Smooth muscle cell (in vitro differentiated cells): ENCODE data around the gene SSBP1. TPM values are rescaled to one million over a fixed set of nuclear protein-coding genes. Genes with fewer than 3 reads are reported as not detected.

ENCODE experiments used
- DNase-seq: peaks from one replicate; lab custom pipeline; 2025; ENCODE audit not compliant: unreplicated experiment; lab: John Stamatoyannopoulos, UW
- H2AFZ ChIP-seq: fragments of 200-600 bp; sonication (generic); 2 replicates; pipeline ENCODE4 v1.6.0; 2016; ENCODE audit warnings: antibody characterized with exemption, low read depth, mild to moderate bottlenecking
- H3F3A ChIP-seq: fragments of 200-600 bp; sonication (generic); 2 replicates; pipeline ENCODE4 v1.6.0; 2017; ENCODE audit warnings: antibody characterized with exemption, low read depth
- H3K27ac ChIP-seq: fragments of 200-600 bp; sonication (generic); 2 replicates; pipeline ENCODE4 v1.5.1; 2016; ENCODE audit warnings: low read depth, mild to moderate bottlenecking
- H3K27me3 ChIP-seq: fragments of 200-600 bp; sonication (generic); 2 replicates; pipeline ENCODE4 v1.6.1; 2016; ENCODE audit warnings: low read depth, mild to moderate bottlenecking
- H3K36me3 ChIP-seq: fragments of 200-600 bp; sonication (generic); 2 replicates; pipeline ENCODE4 v1.5.1; 2016; ENCODE audit warnings: low read depth
- H3K4me1 ChIP-seq: fragments of 200-600 bp; sonication (generic); 2 replicates; pipeline ENCODE4 v1.5.1; 2016; ENCODE audit warnings: low read depth
- H3K4me2 ChIP-seq: fragments of 200-600 bp; sonication (generic); 2 replicates; pipeline ENCODE4 v1.6.0; 2016; ENCODE audit warnings: mild to moderate bottlenecking
- H3K4me3 ChIP-seq: fragments of 200-600 bp; sonication (generic); 2 replicates; pipeline ENCODE4 v1.5.1; 2016; ENCODE audit warnings: mild to moderate bottlenecking
- H3K79me2 ChIP-seq: fragments of 200-600 bp; sonication (generic); 2 replicates; pipeline ENCODE4 v1.6.0; 2016; ENCODE audit warnings: low read depth, mild to moderate bottlenecking
- H3K9ac ChIP-seq: fragments of 200-600 bp; sonication (generic); 2 replicates; pipeline ENCODE4 v1.6.0; 2016; ENCODE audit warnings: low read depth
- H3K9me3 ChIP-seq: fragments of 200-600 bp; sonication (generic); replicated peaks from 2 replicates; pipeline ENCODE4 v1.5.1; 2016; ENCODE audit warnings: low read depth
- H4K20me1 ChIP-seq: fragments of 200-600 bp; sonication (generic); 2 replicates; pipeline ENCODE4 v1.6.0; 2016; ENCODE audit warnings: low read depth
- CTCF ChIP-seq: fragments of 200-600 bp; sonication (generic); IDR thresholded peaks from 2 replicates; pipeline ENCODE4 v1.5.1; 2017; ENCODE audit warnings: borderline replicate concordance, mild to moderate bottlenecking, antibody characterized with exemption; ENCODE audit not compliant: insufficient read depth, poor library complexity, severe bottlenecking
- WGBS: methylation state at CpG from one replicate; pipeline ENCODE4 v1.1.7; 2016; ENCODE audit warnings: low lambda C conversion rate; 5-methylcytosine and 5-hydroxymethylcytosine counted together
- polyA plus RNA-seq: library from polyadenylated mRNA; unstranded; fragments of >200 nt; fragmentation: Nextera tagmentation; extraction: Ambion mirVana; gene quantifications from 2 replicates; pipeline ENCODE4 v1.2.1, GENCODE V29; 2016
- small RNA-seq: library from RNA; depleted of rRNA; stranded (forward); fragments of <200 nt; gene quantifications from one replicate; pipeline ENCODE3, GENCODE V24; 2014
- total RNA-seq: library from RNA; depleted of rRNA; stranded (reverse); fragments of >200 nt; gene quantifications from 2 replicates; pipeline ENCODE4 v1.2.3, GENCODE V29; 2014

Gene SSBP1
- total and polyA plus RNA-seq, 2 experiments from 2014 or later, result 202 to 255 TPM

GRCh38 chr7:141789917-141790316, 51.8 kb downstream of the SSBP1 start, which contains the start of gene TAS2R5:
TAS2R5 (plus strand) TSS chr7:141790217; CDS start chr7:141790362, 145 bp downstream.
- no peak within 1 kb of the TSS for H2AFZ ChIP-seq
- no peaks in the 10 kb centered on the region for H3K4me1 ChIP-seq
- peaks cover 2% of the 10 kb centered on the region for H4K20me1 ChIP-seq
- DNase-seq, result no peak
- H3K79me2 ChIP-seq, result no peaks in the 10 kb centered on the region
- no peak within 1 kb of the TSS for H3K4me2 ChIP-seq
- H3F3A ChIP-seq, result no peaks in the 10 kb centered on the region
- no peak for TF ChIP-seq CTCF
- no peak within 1 kb of the TSS for H3K27ac ChIP-seq
- H3K4me3 ChIP-seq, result no peak within 1 kb of the TSS
- no peaks in the 10 kb centered on the region for H3K9me3 ChIP-seq
- H3K36me3 ChIP-seq, result no peaks in the 10 kb centered on the region
- H3K9ac ChIP-seq, result no peak within 1 kb of the TSS
- H3K27me3 ChIP-seq, result no peaks in the 10 kb centered on the region
- 88% methylated on average over 5 of the region's 5 CpGs for WGBS

- 84% methylated on average over 2 of the region's 2 CpGs for WGBS
- no peak overlapping the region for H3K9ac ChIP-seq
Observed at GRCh38 chr7:141792526-141792925, 54.4 kb downstream of the SSBP1 start.

More at GRCh38 chr7:141792526-141792925, 54.4 kb downstream of the SSBP1 start:
- TF ChIP-seq CTCF, result no peak
- DNase-seq, result no peak
- H3K4me2 ChIP-seq, result no peak overlapping the region
- no peaks in the 10 kb centered on the region for H3K79me2 ChIP-seq
- H3K4me1 ChIP-seq, result no peaks in the 10 kb centered on the region
- no peaks in the 10 kb centered on the region for H3K27me3 ChIP-seq
- H2AFZ ChIP-seq, result no peak overlapping the region
- H3K9me3 ChIP-seq, result no peaks in the 10 kb centered on the region
- H3K27ac ChIP-seq, result no peak overlapping the region
- H3F3A ChIP-seq, result no peaks in the 10 kb centered on the region
- H4K20me1 ChIP-seq, result no peaks in the 10 kb centered on the region
- no peaks in the 10 kb centered on the region for H3K36me3 ChIP-seq
- no peak overlapping the region for H3K4me3 ChIP-seq

Small RNA genes lying within 50 kb of the gene (small RNA-seq; reads per million reads assigned to genes)
- gene RNU1-82P, result not detected

Other genes starting within 250 kb of the SSBP1 start
- 32.4 and 38.5 TPM in 2 replicates for gene AGK, start 186.9 kb upstream of the SSBP1 start, total RNA-seq
- gene AGK, start 186.9 kb upstream of the SSBP1 start, polyA plus RNA-seq, result 19.7 and 22.3 TPM in 2 replicates
- 9.3 and 10.3 TPM in 2 replicates for gene DENND11, start 36.2 kb upstream of the SSBP1 start, total RNA-seq
- 3.2 and 3.7 TPM in 2 replicates for gene DENND11, start 36.2 kb upstream of the SSBP1 start, polyA plus RNA-seq
- gene WEE2, start 30.0 kb upstream of the SSBP1 start, total RNA-seq, result not detected in 2 replicates
- not detected in 2 replicates for gene WEE2, start 30.0 kb upstream of the SSBP1 start, polyA plus RNA-seq
- 0.40 and 0.54 TPM in 2 replicates for gene TAS2R3, start 25.7 kb downstream of the SSBP1 start, total RNA-seq
- gene TAS2R3, start 25.7 kb downstream of the SSBP1 start, polyA plus RNA-seq, result not detected in 2 replicates
- 1.1 and 1.3 TPM in 2 replicates for gene TAS2R4, start 38.3 kb downstream of the SSBP1 start, total RNA-seq
- gene TAS2R4, start 38.3 kb downstream of the SSBP1 start, polyA plus RNA-seq, result 0.52 TPM in 1 of 2 replicates, not detected in the other
- gene TAS2R5, start 51.9 kb downstream of the SSBP1 start, total RNA-seq, result 0.36 and 3.1 TPM in 2 replicates
- not detected in 2 replicates for gene TAS2R5, start 51.9 kb downstream of the SSBP1 start, polyA plus RNA-seq
- gene PRSS37, start 103.1 kb downstream of the SSBP1 start, total RNA-seq, result not detected in 2 replicates
- not detected in 2 replicates for gene PRSS37, start 103.1 kb downstream of the SSBP1 start, polyA plus RNA-seq
- gene OR9A4, start 178.0 kb downstream of the SSBP1 start, total RNA-seq, result 0.27 TPM in 1 of 2 replicates, not detected in the other
- not detected in 2 replicates for gene OR9A4, start 178.0 kb downstream of the SSBP1 start, polyA plus RNA-seq
- not detected in 2 replicates for gene CLEC5A, start 208.6 kb downstream of the SSBP1 start, total RNA-seq
- gene CLEC5A, start 208.6 kb downstream of the SSBP1 start, polyA plus RNA-seq, result not detected in 2 replicates
- gene TAS2R38, start 235.4 kb downstream of the SSBP1 start, total RNA-seq, result not detected in 2 replicates
- not detected in 2 replicates for gene TAS2R38, start 235.4 kb downstream of the SSBP1 start, polyA plus RNA-seq